Dedifferentiated amniotic fluid mesenchymal stem cell (primary cell): ENCODE data around the gene MGMT.

Source experiments
- DNase-seq: peaks from one replicate; pipeline ENCODE4 v3.0.0-alpha.2; 2016; ENCODE audit errors: extremely low spot score

Gene MGMT

DNA sequence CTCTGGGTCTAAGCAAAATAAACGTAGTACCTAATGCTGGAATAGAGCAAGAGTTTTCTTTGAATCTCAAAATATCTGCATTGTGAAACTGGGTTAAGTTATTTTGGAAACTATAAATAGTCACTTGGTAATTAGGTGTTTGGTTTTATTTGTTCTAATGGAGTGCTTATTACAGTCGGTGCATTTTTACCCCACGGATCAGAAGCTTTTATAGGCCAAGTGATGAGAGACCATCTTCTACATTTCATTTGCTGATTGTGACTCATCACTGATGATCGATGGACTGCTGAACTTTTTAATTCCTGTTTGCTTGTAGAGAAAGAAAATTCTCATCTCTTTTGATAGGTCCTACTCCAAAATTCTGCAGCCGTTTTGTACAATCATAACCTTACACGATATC is 28.2 kb downstream of the MGMT start:
- DNase-seq, result no peak

DNA sequence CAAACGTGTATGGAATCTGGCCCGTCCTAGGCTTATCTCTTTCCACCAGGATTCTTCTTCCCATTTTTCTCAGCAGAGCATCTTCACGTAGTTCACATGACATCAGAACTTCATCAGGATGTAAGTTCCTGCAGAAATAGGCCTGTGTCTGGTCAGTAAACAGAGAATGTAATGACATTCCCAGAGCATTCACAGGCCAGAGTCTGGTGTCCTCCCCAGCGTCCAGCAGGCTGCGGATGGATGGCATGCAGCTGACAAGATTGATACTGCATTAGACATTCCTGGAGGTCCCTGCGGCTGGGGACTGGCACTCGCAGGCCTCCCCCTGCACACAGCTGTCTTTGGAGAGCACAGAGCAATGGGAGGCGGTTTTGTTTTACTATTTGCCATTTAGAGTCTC is 28.7 kb downstream of the MGMT start:
- no peak for DNase-seq

DNA sequence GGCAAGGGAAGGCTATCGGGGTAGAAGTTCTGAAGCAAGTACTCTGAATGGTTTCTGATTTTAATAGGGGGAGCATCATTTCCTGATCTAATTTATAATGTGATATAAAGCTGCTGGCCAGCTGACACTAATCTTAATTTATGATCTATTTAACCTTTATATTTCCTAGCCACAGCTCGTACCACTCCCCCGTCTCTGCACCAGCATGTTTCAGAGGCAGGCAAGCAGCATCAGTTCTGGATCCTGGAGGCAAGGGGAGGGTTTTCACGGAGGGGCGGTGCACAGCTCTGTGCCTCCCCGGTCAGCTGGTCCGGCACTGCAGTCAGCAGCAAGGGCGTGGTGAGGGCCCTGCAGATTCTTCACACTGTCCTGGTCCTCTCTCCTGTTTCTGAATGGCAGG is 30.0 kb downstream of the MGMT start:
- DNase-seq, result no peak

DNA sequence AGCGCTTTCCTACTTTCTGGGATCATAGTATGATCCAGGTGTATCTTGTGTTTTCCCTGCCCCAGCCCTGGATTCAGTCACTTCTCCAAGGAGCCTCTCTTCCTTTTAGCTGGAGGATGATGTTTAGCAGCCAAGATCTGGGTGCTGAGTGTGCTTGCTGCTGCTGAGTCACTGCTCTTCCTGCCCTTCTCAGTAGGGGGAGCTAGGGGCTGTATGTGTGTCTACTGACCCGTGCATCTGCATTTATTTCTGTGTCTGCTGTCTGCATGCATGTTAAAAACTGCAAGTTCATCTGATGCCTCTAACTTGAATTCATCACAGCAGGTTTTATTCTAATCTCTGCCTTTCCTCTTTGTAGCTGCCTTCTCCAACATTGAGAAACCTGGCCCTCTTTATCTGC is 31.6 kb downstream of the MGMT start:
- no peak for DNase-seq

DNA sequence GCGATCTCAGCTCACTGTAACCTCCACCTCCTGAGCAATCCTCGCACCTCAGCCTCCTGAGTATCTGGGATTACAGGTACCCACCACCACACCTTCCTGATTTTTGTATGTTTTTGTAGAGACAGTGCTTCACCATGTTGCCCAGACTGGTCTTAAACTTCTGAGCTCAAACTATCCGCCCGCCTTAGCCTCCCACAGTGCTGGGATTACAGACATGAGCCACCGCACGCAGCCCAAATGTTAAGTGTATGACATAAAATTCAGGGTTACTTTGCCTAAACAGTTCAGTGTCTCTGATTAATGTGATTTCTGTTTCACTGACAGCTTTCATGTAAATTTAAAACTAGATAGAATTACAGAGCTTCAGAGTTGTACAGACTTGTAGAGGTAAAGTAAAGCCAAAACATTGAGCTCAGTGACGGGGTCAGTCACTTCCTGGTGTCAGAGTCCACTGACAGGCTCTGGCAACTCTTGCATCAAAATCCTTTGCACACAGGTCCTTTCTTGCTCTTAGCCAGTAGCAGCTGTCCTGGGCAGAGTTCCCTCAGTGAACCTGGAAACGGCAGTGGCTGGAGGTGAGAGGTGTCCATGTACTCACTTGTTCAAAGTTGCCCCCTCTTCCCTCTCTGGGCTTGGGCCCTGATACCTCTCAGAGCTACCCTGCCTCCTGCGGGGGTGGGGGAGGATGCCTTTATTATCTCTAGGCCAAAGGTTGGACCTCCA is 33.7 kb downstream of the MGMT start:
- no peak for DNase-seq

DNA sequence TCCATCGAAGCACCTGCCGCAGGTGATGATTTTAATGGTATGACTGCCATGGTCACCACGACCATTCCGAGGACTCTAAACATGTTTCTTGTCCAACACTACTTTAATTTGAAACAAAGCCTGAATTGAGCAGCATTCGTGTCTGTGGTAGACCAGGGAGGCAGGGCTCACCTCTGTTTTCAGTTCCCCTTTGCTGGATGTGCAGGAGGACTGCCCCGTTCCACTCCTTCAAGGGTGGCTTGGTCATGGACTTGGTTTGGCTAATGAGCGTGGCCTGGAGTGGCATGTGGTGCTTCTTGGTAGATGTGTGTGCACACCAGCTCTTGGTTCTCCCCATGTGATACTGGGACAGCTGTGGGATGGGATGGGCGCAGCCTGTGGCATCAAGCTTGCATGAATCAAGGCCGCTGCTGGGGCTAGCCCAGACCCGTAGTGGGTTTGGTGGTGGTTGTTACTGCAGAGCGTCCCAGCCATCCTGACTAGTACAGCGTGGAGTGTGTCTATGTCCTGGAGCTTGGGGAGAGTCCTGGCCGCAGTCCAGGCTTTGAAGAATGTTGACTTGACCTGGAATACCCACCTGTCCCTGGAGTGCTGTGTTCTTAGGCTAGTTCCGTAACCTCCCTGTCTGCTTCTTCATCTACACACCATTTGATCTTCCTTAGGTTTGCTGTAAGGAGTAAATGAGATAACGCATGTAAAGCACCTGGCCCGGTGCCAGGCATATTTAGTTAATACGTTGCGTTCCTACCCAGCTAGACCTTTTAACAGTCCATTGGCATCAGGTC is 34.8 kb downstream of the MGMT start:
- DNase-seq, result no peak

DNA sequence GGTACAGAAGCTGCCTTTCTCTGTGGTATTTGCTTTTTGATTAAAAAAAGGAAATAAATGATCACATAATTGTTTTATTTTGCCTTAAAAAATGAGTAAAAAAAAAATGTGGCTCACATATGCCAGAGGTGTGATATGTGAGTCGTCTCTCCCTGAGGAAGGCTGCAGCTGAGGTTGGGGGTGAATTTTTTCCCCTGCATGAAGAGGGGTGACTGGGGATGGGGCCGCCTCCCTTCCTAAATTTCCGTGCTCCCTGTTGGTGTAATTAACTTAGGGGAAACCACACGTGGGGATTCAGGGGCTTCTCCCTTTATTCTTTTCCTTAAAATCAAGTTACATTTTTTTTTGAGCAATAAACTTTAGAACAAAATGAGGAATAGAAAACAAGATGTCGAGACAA is 35.4 kb downstream of the MGMT start:
- no peak for DNase-seq

DNA sequence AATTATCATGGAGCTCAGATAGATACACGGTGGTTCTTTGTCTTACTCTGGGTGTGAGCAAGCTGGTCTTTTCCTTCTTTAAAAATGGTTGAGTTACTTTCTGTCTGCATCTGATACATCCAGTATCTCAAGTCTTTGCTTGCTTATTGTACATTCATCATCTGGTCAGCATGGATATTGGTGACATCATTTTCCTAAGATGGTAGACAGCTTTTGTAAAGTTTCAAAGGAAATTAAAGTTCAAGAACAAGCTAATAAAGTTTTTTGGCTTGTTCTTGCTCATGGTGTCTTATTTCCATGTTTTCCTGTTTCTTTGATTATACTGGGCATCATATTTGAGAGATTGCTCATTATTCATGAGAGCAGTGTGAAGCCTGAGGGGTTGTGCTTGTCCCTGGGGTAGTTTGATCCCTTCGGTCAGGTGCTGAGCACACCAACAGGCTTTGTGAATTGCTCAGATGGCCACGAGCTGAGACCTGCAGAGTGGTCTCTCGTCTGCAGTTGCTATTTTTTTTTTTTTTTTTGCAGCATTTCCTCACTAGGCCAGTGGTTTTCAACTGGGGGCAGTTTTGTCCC is 38.5 kb downstream of the MGMT start:
- no peak for DNase-seq

DNA sequence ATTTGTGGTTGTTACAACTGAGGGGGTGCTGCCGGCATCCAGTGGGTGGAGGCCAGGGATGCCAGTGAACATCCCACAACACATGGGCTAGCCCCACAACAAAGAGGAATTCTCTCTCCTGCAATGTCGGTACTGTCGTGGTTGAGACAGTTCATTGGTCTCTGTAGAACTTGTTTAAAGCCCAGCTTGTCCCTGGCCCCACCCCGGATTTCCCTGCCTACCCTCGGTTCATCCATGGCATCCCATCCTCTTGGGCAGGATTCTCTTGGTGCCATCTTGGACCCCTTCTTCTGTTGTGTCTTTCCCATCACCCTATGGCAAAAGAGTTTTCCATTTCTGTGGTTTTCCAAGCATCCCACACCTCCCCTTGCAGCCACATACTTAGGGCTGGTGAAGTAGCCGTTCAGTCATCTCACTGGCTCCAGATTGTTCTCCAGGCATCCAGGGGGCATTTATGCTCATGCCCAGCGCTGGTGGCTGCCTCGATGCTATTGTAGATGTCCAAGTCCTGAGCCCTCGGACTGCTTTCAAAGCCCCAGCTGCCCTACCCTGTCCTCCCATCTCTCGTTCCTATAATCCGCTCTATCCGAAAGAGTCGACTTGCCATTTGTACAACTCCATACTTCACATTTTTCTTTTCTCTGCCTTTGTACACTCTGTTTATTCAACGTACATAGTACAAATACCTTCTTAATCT is 39.2 kb downstream of the MGMT start:
- DNase-seq, result no peak

DNA sequence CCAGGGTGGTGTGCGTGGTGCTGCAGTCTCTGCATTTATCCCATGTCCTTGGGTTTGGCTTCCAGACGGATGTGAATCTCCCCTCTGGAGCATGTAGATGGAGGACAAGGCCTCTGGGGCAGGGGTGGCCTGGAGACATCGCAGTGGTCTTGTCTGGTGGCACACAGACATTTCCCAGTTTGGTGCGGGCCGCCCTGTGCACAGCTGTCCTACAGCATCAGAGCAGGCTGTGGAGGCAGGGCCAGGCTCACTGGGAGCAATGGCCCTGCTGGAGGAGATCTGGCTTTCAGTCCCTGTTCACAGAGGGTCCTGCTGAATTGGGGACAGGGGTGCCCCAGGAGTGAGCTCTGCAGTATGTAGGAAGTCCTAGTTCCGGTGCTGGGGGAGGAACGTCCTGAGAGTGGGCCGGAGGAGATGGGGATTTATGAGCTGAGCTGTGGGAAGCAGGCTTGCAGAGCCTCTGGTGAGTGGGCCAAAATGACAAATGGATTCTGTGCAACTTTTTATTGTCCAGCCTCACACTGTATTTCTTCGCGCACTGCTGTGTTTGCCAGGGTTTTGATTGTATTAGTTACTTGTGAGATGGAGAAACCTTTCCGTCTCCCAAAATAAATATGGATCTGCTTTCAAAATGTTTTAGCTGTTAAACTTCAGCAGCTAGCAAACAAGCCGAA is 40.3 kb downstream of the MGMT start:
- DNase-seq, result no peak

DNA sequence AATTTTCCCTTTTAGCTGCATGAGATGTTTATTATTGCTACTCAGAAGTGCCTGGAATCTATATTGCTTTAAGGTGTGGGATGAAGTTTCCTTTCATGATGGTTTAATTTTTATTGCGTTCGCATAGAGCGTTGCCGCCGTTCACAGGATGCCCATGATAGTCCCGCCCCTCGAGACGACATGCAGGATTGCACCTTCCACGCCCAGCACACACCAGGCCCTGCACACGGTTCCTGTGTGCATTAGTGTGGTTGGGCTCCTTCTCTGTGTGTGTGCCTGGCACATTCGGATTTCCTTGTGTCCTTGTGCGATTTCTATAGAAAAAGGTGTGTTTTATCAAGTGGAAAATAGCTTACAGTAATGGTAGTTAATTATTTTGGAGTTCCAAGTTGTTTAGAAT is 42.1 kb downstream of the MGMT start:
- no peak for DNase-seq

DNA sequence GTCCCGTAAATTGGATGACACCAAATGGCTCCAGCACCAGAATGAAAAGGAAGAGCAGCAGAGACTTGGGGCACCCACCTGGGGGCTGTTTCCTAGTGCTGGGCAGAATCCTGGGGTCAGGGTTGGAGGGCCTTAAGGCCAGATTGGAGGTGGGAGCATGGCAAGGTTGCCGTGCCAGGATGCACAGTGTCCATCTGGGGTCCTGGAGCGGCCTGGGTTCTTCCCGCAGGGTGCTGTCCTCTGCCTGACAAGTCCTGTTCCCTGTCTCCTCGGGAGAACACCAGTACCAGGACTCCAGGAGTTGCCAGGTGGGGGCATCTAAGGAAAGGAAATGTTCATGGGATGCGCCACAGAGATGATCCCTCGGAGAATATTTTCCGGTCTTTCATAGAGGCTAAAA is 42.8 kb downstream of the MGMT start:
- DNase-seq, result no peak

DNA sequence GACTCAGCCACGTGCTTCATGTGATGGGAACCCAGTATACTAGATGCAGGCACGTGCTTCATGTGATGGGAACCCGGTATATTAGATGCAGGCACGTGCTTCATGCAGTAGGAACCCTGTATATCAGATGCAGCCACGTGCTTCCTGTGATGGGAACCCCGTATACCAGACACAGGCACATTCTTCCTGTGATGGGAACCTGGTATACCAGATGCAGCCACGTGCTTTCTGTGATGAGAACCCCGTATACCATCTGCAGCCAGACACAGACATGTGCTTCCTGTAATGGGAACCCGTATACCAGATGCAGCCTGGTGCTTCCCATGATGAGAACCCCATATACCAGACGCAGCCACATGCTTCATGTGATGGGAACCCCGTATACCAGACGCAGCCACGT is 44.0 kb downstream of the MGMT start:
- no peak for DNase-seq

DNA sequence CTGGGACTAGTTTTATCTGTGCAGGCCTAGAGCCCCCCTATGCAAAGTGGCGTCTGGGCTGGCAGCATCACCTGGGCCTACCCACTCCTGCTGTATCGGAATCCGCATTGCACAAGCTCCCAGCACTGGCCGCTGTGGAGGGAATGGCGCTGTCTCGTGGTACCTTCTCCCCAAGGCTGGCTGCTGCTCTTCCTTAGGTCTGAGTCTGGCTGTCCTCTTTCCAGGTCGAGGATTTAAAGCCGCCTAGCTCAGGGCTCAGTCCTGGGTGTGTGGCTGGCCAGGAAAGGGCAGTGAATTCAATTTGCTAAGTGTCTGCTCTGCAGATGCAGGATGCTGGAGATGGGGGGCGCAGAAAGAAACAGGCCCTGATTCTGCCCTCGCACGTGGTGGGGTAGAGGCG is 44.7 kb downstream of the MGMT start:
- no peak for DNase-seq

DNA sequence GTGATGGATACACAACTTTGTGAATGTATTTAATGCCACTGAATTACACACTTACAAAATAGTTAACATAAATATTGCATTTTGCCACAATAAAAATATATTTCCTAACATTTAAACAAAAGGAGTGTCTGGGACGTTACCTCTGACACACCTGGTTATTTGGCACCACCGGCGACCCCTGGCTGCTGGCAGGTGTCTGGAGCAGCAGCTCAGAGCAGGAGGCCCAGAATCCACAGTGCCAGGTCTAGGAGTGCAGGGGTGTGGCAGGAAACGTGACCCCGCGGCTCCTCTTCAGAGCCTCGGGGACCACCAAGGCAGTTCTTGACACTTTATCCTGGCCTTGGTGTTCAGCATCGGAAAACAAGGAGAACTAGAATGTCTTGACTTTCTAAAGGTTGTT is 46.3 kb downstream of the MGMT start:
- no peak for DNase-seq

DNA sequence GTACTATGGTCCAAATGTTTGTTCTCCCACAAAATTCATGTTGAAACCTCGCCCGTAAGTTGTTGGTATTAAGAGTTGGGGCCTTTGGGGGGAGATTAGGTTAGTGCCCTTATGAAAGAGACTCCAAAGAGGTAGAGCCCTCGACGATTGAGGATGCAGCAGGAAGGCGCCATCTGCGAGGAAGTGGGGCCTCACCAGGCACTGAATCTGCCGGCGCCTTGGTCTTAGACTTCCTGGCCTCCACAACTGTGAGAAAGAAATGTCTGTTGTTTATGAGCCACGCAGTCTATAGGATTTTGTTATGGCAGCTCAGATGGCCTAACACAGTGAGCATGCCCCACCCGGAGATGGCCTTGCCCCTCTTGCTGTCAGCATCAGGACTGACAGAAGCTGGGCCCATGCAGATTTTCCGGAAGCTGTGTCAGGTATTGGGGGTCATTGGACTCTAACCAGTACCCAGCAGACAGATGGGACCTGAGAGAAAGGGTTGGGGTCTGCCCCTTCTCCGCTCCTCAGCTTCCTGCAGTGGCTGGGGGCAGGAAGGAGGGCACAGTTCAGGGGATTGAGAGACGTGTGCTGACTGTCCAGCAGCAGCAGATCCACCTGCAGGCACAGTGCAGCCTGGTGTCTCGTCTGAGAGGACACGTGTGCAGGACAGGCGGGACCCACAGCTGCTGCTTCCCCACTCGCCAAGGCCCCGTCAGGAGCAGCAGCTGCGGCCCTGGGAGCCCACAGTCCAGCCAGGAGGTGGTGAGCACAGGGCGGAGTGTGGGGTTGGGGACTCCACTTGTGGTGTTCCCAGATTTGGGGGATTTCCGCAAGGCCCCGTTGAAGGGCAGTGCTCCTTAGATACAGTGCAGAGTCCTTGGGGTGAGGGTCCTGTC is 47.8 kb downstream of the MGMT start:
- DNase-seq, result no peak

DNA sequence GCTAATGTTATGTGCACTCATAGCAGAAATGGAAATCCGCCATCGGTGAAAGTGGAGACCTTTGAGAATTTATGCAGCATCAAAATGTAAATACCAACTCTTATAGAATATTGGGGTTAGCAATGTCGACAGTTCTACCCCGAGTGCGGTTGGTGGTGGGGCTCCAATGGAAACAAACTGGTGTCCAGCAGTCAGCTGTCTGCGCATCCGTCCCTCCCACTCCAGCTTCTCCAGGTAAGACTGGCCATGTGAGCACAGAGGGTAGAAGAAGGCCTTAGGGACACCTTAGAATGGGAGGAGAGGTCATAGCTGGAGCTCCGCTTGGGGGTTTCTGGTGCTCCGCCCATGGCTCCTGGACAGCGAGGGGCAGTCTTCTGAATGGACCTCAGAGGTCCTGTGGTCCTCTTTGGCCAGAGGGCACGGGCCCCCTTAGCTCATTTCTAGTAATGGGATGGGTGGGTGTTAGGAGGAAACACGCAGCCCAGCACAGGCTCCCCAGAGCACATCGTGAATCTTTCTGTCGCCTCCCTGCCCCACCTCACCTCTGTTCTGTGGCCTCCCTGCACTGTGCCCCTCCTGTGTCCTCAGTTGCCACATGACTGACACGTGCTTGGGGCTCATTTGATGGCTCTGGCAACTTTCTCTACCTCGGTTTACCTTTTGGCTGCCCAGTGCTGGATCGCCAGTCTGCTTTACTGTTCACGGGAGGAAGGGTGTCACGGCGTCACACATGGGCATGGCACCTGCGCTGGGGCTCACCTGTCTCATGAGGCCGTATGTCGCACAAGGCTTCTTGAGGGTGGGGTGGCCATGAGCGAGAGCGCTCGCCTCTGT is 50.0 kb downstream of the MGMT start:
- DNase-seq, result no peak

DNA sequence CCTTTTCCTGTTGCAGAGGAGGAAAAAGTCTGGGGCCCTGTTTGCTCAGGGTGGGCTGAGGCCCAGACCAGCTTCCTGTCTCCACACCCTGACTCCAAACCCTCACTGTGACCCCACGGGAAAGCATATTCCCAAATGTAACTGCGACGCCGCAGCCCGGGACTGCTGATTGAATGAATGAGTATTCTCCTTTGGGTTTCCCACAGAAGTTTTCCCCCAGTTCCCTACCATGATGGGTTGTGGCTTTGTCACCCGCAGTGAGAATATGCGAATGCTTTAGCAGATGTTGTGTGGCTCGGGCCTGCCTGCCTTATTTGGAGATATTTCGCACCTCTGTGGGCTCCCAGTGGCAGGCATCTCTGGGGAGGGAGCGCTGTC is 50.6 kb downstream of the MGMT start:
- DNase-seq, result no peak

DNA sequence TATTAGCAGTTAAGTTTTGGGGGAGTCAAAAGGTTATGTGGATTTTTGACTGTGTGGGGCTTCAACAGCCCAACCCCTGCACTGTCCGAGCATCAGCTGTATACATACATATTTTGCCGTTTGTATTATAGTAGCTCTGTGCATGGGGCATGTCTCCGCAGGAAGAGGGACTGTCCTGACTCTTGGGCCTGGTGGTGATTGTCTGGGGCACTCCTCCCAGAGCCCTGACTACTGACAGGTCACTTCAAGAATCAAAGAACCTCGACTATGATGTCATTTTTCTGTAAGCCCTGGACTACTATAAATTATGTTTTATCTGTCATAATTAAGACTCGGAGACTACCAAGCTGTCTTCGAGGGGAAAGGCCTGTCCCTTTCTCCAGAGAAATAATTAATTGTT is 51.8 kb downstream of the MGMT start:
- no peak for DNase-seq

DNA sequence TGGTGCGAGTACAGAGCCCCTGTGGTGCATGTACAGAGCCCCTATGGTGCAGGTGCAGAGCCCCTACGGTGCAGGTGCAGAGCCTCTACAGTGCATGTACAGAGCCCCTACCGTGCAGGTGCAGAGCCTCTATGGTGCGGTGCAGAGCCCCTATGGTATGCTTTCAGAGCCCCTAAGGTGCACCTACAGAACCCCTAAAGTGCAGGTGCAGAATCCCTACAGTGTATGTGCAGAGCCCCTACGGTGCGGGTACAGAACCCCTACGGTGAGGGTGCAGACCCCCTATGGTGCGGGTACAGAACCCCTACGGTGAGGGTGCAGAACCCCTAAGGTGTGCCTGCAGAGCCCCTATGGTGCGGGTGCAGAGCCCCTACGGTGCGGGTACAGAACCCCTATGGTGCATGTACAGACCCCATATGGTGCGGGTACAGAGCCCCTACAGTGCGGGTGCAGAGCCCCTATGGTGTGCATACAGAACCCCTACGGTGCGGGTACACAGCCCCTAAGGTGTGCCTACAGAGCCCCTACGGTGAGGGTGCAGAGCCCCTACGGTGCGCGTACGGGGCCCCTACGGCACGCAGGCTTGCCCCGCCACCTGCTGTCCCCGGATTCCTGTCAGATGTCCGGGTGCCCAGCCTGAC is 53.5 kb downstream of the MGMT start:
- DNase-seq, result no peak
